NCI-H2081 (cell line): ENCODE results near the gene DNMT3L.
"Not testable (repeated sequence)": the region's sequence is repeated elsewhere in the genome, so short reads cannot be mapped to it uniquely, and the experiment has no call there.

Experiments
- DNase-seq, 2 experiments: peaks; one replicate each; lab custom pipeline; 2025; lab: John Stamatoyannopoulos, UW

Gene DNMT3L

GRCh38 chr21:44295163-44295573 lies 33.5 kb upstream of the DNMT3L start:
- DNase-seq = peak in 1 of 2 experiments; percentile 19

- peak; percentile 11 to 22 for DNase-seq
These were observed 32.9 kb upstream of the DNMT3L start for GRCh38 chr21:44294391-44295162.

DNA sequence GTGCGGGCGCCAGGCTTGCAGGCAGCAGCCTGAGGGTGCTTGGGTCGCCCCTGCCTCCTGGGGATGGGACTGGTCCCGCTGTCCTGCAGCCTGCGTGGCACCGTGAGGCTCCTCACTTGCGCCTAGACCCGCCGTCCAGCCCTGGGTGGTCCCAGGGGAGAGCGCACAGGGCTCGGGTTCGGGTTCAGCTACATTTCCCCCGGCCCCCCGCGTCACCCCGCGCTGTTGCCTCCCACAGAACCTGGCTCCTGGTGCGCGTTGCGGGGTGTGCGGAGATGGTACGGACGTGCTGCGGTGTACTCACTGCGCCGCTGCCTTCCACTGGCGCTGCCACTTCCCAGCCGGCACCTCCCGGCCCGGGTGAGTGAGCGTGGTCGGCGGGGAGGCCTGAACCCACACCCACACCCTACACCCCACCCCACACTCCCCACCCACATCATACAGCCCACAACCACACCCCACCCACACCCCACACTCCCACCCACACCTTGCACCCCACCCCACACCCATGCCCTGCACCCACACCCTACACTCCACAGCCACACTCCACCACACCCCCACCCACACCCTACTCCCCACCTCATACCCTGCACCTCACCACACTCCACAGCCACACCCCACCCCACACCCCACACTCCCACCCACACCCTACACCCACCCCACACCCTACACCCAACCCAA lies 32.0 kb upstream of the DNMT3L start:
- DNase-seq = no peak

GRCh38 chr21:44292812-44293195 lies 31.1 kb upstream of the DNMT3L start:
- DNase-seq = no peak

DNA sequence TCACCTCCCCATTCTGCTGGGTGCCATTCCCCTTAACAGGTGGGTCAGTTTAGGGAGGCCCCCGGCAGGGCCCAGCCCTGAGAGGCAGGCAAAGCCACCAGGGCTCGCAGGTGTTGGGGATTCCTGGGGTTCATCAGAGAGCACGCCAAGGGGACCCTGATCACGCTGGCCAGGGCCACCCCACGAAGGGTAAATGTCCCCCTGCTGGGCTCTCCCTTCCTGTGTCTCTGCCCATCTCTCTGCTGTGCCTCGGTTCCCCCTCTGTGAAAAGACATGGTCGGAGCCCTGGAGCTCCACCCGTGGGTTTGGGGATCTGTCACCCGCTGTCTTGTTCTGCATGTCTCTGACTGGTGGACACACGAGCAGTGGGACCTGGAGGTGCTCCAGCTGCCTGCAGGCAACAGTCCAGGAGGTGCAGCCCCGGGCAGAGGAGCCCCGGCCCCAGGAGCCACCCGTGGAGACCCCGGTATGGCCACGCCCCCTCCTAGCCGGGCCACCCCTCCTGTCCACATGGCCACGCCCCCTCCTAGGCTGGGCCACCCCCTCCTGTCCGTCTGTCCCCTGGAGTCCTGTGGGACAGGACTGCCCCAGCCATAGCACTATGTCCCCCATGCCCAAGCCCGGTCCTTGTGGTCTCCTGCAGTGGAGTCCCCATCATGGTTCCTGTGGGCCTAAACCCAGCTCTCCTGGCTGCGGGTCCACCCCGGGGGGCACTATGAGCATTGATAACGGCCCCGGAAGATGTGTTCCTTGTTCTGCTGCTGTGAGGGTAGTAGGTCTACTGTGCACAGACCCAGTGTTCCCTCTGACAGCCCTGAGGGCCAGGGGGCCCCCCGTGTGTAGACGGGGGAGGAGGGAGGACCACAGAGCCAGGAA lies 30.5 kb upstream of the DNMT3L start:
- no peak for DNase-seq

- DNase-seq = no peak
These were observed 29.6 kb upstream of the DNMT3L start for GRCh38 chr21:44291078-44291935.

GRCh38 chr21:44290327-44291077 lies 28.8 kb upstream of the DNMT3L start:
- no peak for DNase-seq

DNA sequence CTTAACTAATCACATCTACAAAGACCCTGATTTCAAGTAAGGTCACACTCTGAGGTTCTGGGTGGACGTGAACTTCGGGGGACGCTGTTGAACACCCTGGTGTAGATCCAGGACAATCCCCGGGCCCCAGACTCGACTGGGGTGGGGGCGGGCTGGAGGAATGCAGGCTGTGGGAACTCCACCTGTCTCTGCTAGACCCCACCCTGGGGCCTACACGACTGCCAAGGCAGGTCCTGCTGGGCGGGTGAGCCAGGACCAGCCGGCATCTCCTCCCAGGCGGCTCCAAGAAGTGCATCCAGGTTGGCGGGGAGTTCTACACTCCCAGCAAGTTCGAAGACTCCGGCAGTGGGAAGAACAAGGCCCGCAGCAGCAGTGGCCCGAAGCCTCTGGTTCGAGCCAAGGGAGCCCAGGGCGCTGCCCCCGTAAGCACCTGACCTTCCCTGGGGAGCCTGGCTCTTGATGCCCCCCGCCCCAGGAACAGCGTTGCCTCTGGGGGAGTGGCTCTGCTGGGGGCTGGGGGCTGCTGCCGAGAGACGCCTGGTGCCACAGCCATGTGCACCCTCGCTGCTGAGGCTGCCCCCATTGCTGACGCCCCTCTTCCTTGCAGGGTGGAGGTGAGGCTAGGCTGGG lies 27.8 kb upstream of the DNMT3L start:
- DNase-seq = no peak

GRCh38 chr21:44288251-44289110 lies 26.8 kb upstream of the DNMT3L start:
- DNase-seq = no peak

DNA sequence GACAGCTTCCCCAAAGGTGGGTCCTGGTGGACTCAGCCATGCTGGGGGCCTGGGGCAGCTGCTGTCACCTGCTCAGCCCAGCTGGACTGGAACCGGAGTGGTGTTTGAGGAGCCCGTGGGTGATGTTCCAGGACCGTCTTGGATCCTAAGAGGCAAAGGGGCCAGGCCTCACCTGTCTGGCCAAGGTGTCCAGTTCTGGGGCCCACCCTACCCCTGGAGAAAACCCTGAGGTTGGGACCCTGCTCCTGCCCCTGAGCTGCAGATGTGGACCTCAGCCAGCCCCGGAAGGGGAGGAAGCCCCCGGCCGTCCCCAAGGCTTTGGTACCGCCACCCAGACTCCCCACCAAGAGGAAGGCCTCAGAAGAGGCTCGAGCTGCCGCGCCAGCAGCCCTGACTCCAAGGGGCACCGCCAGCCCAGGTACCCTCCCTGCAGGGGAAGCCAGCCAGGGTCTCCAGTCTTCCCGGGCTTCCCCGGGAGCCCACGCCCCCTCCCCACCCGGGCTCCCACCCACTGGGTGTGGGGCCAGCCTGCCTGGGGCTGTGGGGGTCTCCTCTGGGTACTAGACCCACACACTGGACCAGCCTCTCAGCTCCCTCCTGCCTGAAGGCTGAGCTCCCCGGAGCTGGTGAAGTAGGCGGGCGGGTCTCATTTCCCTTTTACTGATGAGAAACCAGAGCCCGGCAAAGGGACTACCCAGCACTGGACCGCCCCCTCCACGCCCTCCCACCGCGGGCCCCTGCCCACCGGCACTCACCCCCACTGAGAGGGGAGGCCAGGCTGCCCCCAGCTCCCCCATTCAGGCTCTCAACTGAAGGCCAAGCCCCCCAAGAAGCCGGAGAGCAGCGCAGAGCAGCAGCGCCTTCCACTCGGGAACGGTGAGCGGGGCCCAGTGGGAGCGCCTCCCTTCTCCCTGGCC lies 25.3 kb upstream of the DNMT3L start:
- DNase-seq = no peak

DNA sequence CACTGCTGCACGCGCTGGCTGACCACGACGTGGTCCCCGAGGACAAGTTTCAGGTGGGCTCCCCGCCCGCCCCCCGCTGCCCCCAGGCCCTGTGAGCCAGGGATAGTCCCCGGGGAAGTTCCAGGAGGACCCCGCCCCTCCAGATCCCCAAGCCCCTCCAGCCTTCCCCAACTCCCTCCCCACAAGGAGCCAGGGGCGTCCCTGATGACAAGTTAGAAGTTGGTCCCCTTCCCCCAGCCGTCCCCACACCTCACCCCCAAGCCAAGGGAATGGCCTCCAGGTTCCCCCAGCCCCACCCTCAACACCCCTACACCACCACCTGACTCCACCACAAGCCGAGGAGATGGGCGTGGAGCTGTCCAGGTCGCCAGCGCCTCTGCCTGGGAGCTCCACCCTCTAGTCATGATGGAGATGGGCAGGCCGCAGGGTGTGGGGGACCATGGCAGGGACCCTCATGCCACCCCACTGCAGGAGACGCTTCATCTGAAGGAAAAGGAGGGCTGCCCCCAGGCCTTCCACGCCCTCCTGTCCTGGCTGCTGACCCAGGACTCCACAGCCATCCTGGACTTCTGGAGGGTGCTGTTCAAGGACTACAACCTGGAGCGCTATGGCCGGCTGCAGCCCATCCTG lies 24.5 kb upstream of the DNMT3L start:
- DNase-seq = no peak

DNA sequence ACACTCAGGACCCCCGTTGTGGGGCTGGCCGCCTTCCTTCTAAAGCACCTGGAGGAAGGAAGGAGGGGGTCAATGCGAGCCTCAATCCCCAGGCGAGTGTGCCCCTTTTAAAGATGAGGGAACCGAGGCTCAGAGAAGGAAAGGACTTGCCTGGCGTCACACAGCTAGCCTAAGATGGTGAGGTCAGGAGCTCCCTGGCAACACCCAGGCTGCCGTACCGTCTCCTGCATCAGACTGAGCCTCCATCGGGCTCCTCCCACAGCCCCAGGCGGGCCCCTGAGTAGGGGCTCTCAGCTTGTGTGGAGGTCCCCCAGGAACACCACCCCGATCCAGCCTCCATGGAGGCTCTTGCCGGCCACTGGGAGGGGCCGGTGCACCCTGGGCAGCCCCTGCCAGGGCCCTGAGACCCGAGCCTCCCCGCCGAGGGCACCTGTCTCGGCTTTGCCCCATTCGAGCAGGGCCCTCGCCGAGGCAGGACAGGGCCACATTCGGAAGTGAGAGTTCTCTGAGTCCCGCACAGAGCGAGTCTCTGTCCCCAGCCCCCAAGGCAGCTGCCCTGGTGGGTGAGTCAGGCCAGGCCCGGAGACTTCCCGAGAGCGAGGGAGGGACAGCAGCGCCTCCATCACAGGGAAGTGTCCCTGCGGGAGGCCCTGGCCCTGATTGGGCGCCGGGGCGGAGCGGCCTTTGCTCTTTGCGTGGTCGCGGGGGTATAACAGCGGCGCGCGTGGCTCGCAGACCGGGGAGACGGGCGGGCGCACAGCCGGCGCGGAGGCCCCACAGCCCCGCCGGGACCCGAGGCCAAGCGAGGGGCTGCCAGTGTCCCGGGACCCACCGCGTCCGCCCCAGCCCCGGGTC lies 23.7 kb upstream of the DNMT3L start, which contains the start of gene AIRE:
AIRE (plus strand) TSS at position 739 of the 855 bp plus-strand sequence. CDS start 131 bp downstream, outside the sequence.
- no peak for DNase-seq

DNA sequence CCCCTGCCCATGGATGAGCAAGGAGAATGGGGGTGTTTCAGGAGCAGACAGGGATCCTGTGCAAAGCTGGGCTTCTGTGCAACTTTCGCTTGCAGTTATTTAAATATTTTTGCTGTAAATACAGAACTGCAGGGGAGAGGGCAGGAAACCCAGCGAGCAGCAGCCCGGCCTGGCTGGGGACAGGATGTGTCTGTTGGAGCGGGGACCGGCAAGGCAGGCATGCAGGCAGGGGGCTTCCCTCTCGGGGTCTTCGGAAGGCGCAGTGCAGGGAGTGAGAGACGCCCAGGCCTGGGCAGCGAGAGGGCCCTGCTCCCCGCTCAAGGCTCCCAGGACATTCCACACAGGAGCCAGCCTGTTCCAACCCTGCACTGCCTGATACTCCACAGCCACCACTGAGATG lies 22.3 kb upstream of the DNMT3L start:
- no peak for DNase-seq

- not testable (repeated sequence) for DNase-seq
These were observed 21.6 kb upstream of the DNMT3L start for GRCh38 chr21:44283211-44283785.

DNA sequence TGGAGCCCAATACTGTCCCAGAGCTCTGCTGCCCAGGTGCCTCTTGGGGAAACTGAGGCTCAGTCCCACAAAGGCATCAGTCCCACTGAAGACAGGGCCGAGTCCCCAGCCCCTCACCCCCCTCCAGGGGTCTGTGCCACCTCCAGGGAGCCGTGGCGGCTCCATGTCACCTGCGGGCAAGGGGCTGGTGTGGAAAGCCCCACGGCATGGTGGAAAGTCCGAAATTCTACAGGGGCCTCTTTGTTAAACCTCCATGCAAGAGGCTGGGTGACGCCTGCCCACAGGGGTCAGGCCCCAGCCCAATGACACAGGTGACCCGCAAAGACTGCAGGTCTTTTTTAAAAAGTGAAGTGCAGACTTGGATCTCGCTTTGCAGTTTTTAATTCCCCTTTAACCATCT lies 20.7 kb upstream of the DNMT3L start:
- no peak for DNase-seq

GRCh38 chr21:44281801-44282200 lies 20.1 kb upstream of the DNMT3L start:
- no peak for DNase-seq
